GM18511 (cell line): ENCODE data around the gene ZFYVE28.

ENCODE experiments used
- ATAC-seq: cut with Tn5 transposase; IDR thresholded peaks from one replicate; pipeline ENCODE4 v1.9.1; 2021; ENCODE audit warnings: mild to moderate bottlenecking, moderate library complexity; ENCODE audit not compliant: unreplicated experiment

ZFYVE28 gene

GRCh38 chr4:2264481-2265041 lies 153.9 kb downstream of the ZFYVE28 start:
- no peak for ATAC-seq

- ATAC-seq, result no peak
These were observed 154.5 kb downstream of the ZFYVE28 start for GRCh38 chr4:2263926-2264321.

- ATAC-seq, result no peak
These were observed 155.5 kb downstream of the ZFYVE28 start for GRCh38 chr4:2262944-2263250.

GRCh38 chr4:2262145-2262943 lies 156.1 kb downstream of the ZFYVE28 start:
- peak; percentile 95 for ATAC-seq

- ATAC-seq, result peak; percentile 2
These were observed 156.6 kb downstream of the ZFYVE28 start, which contains the start of gene MXD4 for GRCh38 chr4:2261853-2262144. TSS of gene MXD4 (minus strand) at chr4:2262109. CDS start at chr4:2261980, 129 bp downstream.

GRCh38 chr4:2261110-2261852 lies 157.2 kb downstream of the ZFYVE28 start:
- peak; percentile 29 for ATAC-seq

GRCh38 chr4:2260344-2261109 lies 157.9 kb downstream of the ZFYVE28 start:
- no peak for ATAC-seq

- no peak for ATAC-seq
These were observed 158.7 kb downstream of the ZFYVE28 start for GRCh38 chr4:2259541-2260343.

GRCh38 chr4:2259036-2259540 lies 159.4 kb downstream of the ZFYVE28 start:
- ATAC-seq, result no peak

GRCh38 chr4:2258091-2259035 lies 160.1 kb downstream of the ZFYVE28 start:
- no peak for ATAC-seq

GRCh38 chr4:2257361-2258081 lies 160.9 kb downstream of the ZFYVE28 start:
- no peak for ATAC-seq

GRCh38 chr4:2256781-2257191 lies 161.7 kb downstream of the ZFYVE28 start:
- ATAC-seq, result no peak

GRCh38 chr4:2256156-2256731 lies 162.2 kb downstream of the ZFYVE28 start:
- no peak for ATAC-seq

- ATAC-seq, result no peak
These were observed 162.8 kb downstream of the ZFYVE28 start for GRCh38 chr4:2255501-2256155.

GRCh38 chr4:2254665-2255500 lies 163.6 kb downstream of the ZFYVE28 start:
- ATAC-seq, result no peak

GRCh38 chr4:2253160-2254084 lies 165.0 kb downstream of the ZFYVE28 start:
- no peak for ATAC-seq
